ENCODE results near the gene NUP42.
"Not testable (repeated sequence)": the region's sequence is repeated elsewhere in the genome, so short reads cannot be mapped to it uniquely, and the experiment has no call there.

Gene NUP42

GRCh38 chr7:23205909-23206767, 24.3 kb downstream of the NUP42 start:
- DNase-seq: no peak

GRCh38 chr7:23207021-23207420, 25.2 kb downstream of the NUP42 start:
- no peak for DNase-seq

GRCh38 chr7:23207884-23208283, 26.0 kb downstream of the NUP42 start:
- DNase-seq: no peak

GRCh38 chr7:23208316-23208715, 26.5 kb downstream of the NUP42 start:
- no peak for DNase-seq

- DNase-seq: no peak
Measured at GRCh38 chr7:23210506-23210905, 28.7 kb downstream of the NUP42 start.

- DNase-seq: no peak
Measured at GRCh38 chr7:23211589-23211988, 29.7 kb downstream of the NUP42 start.

- no peak for DNase-seq
Measured at GRCh38 chr7:23212395-23212794, 30.5 kb downstream of the NUP42 start.

GRCh38 chr7:23212841-23213240, 31.0 kb downstream of the NUP42 start:
- DNase-seq: no peak

GRCh38 chr7:23213755-23214154, 31.9 kb downstream of the NUP42 start:
- no peak for DNase-seq

- no peak for DNase-seq
Measured at GRCh38 chr7:23214423-23214822, 32.6 kb downstream of the NUP42 start.

- no peak for DNase-seq
Measured at GRCh38 chr7:23214938-23215337, 33.1 kb downstream of the NUP42 start.

GRCh38 chr7:23216021-23216420, 34.2 kb downstream of the NUP42 start:
- DNase-seq: peak in 1 of 2 donors; percentile 39

- no peak for DNase-seq
Measured at GRCh38 chr7:23218196-23218595, 36.3 kb downstream of the NUP42 start.

GRCh38 chr7:23220690-23221305, 39.0 kb downstream of the NUP42 start:
- no peak for DNase-seq

- no peak for DNase-seq
Measured at GRCh38 chr7:23222439-23223030, 40.7 kb downstream of the NUP42 start.

- DNase-seq: not testable (repeated sequence)
Measured at GRCh38 chr7:23224364-23224763, 42.5 kb downstream of the NUP42 start.

- DNase-seq: no peak
Measured at GRCh38 chr7:23226844-23227450, 45.1 kb downstream of the NUP42 start.

GRCh38 chr7:23228412-23228811, 46.6 kb downstream of the NUP42 start:
- no peak for DNase-seq

GRCh38 chr7:23230641-23231101, 48.8 kb downstream of the NUP42 start:
- DNase-seq: no peak

- no peak for DNase-seq
Measured at GRCh38 chr7:23232966-23233365, 51.1 kb downstream of the NUP42 start.

- DNase-seq: peak in 1 of 2 donors; percentile 4
Measured at GRCh38 chr7:23234569-23235296, 52.9 kb downstream of the NUP42 start.

GRCh38 chr7:23235813-23236221, 54.0 kb downstream of the NUP42 start:
- no peak for DNase-seq

- DNase-seq: no peak
Measured at GRCh38 chr7:23237000-23237399, 55.2 kb downstream of the NUP42 start.

All from CD4-positive, alpha-beta T cell treated with Interferon alpha-2 for 1 hour (primary cell).